ENCODE results near the gene B4GALT6. TPM values are rescaled to one million over a fixed set of nuclear protein-coding genes. Genes with fewer than 3 reads are reported as not detected.

Gene B4GALT6
- total and polyA plus RNA-seq, 10 of the 15 experiments (the other 5 are each of a cell fraction or from before 2014, with no cell fraction given) = 11.9 to 47.4 (median 18.0) TPM

DNA sequence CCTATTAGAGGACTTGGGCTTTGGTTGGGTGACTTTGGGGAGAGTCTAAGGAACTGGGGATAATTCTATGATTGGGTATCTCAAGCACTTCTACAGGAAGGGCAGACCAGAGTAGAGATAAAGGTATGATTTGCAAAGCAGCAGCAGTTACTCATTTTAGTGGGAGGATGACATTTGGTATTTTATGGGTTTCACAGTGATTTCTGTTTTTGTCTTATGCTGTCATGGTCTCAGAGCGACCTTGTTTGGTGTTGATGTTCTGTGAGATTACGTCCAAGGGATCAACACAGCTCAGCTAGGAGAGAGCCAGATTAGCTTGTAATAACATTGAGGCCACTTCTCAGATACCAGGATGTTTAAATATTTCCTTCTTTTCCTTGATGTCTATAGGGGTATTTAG is 74.5 kb downstream of the B4GALT6 start:
- FAIRE-seq (no peak), DNase-seq (ENCODE audit: low read depth, low spot score) (no peak), ATAC-seq (no peak)
- H3K4me2 ChIP-seq (ENCODE audit: control insufficient read depth, insufficient read depth) = no peak overlapping the region
- no peaks in the 10 kb centered on the region for H3K27me3 ChIP-seq (replicated peaks in 1 of 2; ENCODE audit: control insufficient read depth in 2 of 2, insufficient read depth in 2 of 2, low read length in 1 of 2)
- no peaks in the 10 kb centered on the region for H3K36me3 ChIP-seq (ENCODE audit: control insufficient read depth in 2 of 2, insufficient read depth in 2 of 2, low read length in 1 of 2)
- POLR2A ChIA-PET = interaction anchor here (0.7 to 1.6 kb wide), 2 partner anchors 19 to 46 kb away, joined by 3 to 4 read pairs; no protein-coding TSS in a partner anchor
- no peak for TF ChIP-seq ZNF274 (IDR thresholded peaks at IDR 0.05; ENCODE audit: insufficient read depth, insufficient read length)
- BruUV-seq (replicated peaks) = no TSS peak
- SMC1A ChIA-PET (ENCODE audit: uncharacterized antibody, unreplicated experiment) = interaction anchor here (1.1 to 2.0 kb wide), 4 partner anchors 40 to 112 kb away, joined by 3 to 5 read pairs (median 5); no protein-coding TSS in a partner anchor
- RAD21 ChIA-PET (ENCODE audit: unreplicated experiment) = interaction anchor here (0.9 kb wide), 1 partner anchor 36 kb away, joined by 3 read pairs; no protein-coding TSS in a partner anchor
- H3K4me1 ChIP-seq (ENCODE audit: control insufficient read depth, insufficient read depth, low read length) = peaks cover 5% of the 10 kb centered on the region
- WGBS (ENCODE audit: insufficient coverage, insufficient replicate concordance, low lambda C conversion rate, missing lambda C conversion rate) = 94% methylated on average over 2 of the region's 2 CpGs
- no peak overlapping the region for H3K27ac ChIP-seq (ENCODE audit: control insufficient read depth, insufficient read depth)
- H4K20me1 ChIP-seq (ENCODE audit: control insufficient read depth, insufficient read depth) = no peaks in the 10 kb centered on the region
- H3K79me2 ChIP-seq (ENCODE audit: control insufficient read depth, insufficient read depth, low read length) = no peaks in the 10 kb centered on the region
- CTCF ChIA-PET = interaction anchor here (0.9 to 4.3 kb wide), 10 partner anchors 9 to 114 kb away, joined by 3 to 29 read pairs (median 4); no protein-coding TSS in a partner anchor
- in situ Hi-C loops (cut with MboI) (no loop called here), intact Hi-C loops (cut with micrococcal nuclease; ENCODE audit: unreplicated experiment) (loop anchor here (5.0 kb wide), 1 partner anchor 112 kb away; no protein-coding TSS in a partner anchor)
- H2AFZ ChIP-seq (ENCODE audit: control insufficient read depth, low read depth, low read length) = no peak overlapping the region
- H3K4me3 ChIP-seq = no peak overlapping the region
- no peak overlapping the region for H3K9ac ChIP-seq (ENCODE audit: control insufficient read depth, insufficient read depth, low read length)
- H3K9me3 ChIP-seq (replicated peaks; ENCODE audit: control insufficient read depth, insufficient read depth, low read length) = no peaks in the 10 kb centered on the region

- ChIA-PET SMC1A (ENCODE audit: uncharacterized antibody, unreplicated experiment) (interaction anchor here (1.0 to 1.8 kb wide), 3 partner anchors 29 to 115 kb away, joined by 3 to 7 read pairs (median 5); no protein-coding TSS in a partner anchor), RAD21 (ENCODE audit: unreplicated experiment) (no interaction called here), POLR2A (no interaction called here), CTCF (interaction anchor here (1.3 kb wide), 1 partner anchor 51 kb away, joined by 4 read pairs; no protein-coding TSS in a partner anchor)
- ATAC-seq (no peak), FAIRE-seq (no peak), DNase-seq (ENCODE audit: low read depth, low spot score) (no peak)
- 58% methylated on average over 5 of the region's 5 CpGs for WGBS (ENCODE audit: insufficient coverage, insufficient replicate concordance, low lambda C conversion rate, missing lambda C conversion rate)
- Histone ChIP-seq H3K4me1 (ENCODE audit: control insufficient read depth, insufficient read depth, low read length) (peaks cover 5% of the 10 kb centered on the region), H3K36me3 (ENCODE audit: control insufficient read depth in 2 of 2, insufficient read depth in 2 of 2, low read length in 1 of 2) (no peaks in the 10 kb centered on the region), H3K4me3 (no peak overlapping the region), H4K20me1 (ENCODE audit: control insufficient read depth, insufficient read depth) (no peaks in the 10 kb centered on the region), H3K79me2 (ENCODE audit: control insufficient read depth, insufficient read depth, low read length) (no peaks in the 10 kb centered on the region), H3K27ac (ENCODE audit: control insufficient read depth, insufficient read depth) (no peak overlapping the region), H3K9me3 (replicated peaks; ENCODE audit: control insufficient read depth, insufficient read depth, low read length) (no peaks in the 10 kb centered on the region), H3K4me2 (ENCODE audit: control insufficient read depth, insufficient read depth) (no peak overlapping the region), H3K27me3 (replicated peaks in 1 of 2; ENCODE audit: control insufficient read depth in 2 of 2, insufficient read depth in 2 of 2, low read length in 1 of 2) (no peaks in the 10 kb centered on the region), H2AFZ (ENCODE audit: control insufficient read depth, low read depth, low read length) (no peak overlapping the region), H3K9ac (ENCODE audit: control insufficient read depth, insufficient read depth, low read length) (no peak overlapping the region)
- in situ Hi-C loops (cut with MboI) (no loop called here), intact Hi-C loops (cut with micrococcal nuclease; ENCODE audit: unreplicated experiment) (no loop called here)
- BruUV-seq (replicated peaks) = no TSS peak
- TF ChIP-seq SIN3A (IDR thresholded peaks at IDR 0.05; ENCODE audit: low read depth, low read length) (no peak), ZBED1 (IDR thresholded peaks at IDR 0.05; ENCODE audit: borderline replicate concordance) (no peak), FOS (IDR thresholded peaks at IDR 0.05; ENCODE audit: borderline replicate concordance, extremely low read depth, insufficient read length) (no peak), RBBP5 (conservative IDR thresholded peaks at IDR 0.05) (no peak), ZNF274 (IDR thresholded peaks at IDR 0.05; ENCODE audit: insufficient read depth, insufficient read length) (no peak), KAT2A (conservative IDR thresholded peaks at IDR 0.05; ENCODE audit: control insufficient read depth, low read depth, low read length) (no peak), SPI1 (IDR thresholded peaks at IDR 0.05; ENCODE audit: borderline replicate concordance, insufficient read depth, low read depth, low read length) (no peak), SMC3 (IDR thresholded peaks at IDR 0.05; ENCODE audit: borderline replicate concordance, low read length) (no peak), EED (IDR thresholded peaks at IDR 0.05; ENCODE audit: low read depth) (no peak), ZNF384 (IDR thresholded peaks at IDR 0.05; ENCODE audit: borderline replicate concordance, low read depth, low read length) (no peak), ETV6 (conservative IDR thresholded peaks at IDR 0.05 in 1 of 2, IDR thresholded peaks at IDR 0.05 in 1 of 2; ENCODE audit: borderline replicate concordance in 1 of 2, low read depth in 1 of 2) (no peak), FOXM1 (IDR thresholded peaks at IDR 0.05; ENCODE audit: low read depth, low read length) (no peak), ZNF687 (IDR thresholded peaks at IDR 0.05) (no peak), BMI1 (IDR thresholded peaks at IDR 0.05; ENCODE audit: borderline replicate concordance) (no peak)
Observed at GRCh38 chr18:31607384-31607783, 77.0 kb downstream of the B4GALT6 start.
